GM18520 (cell line): ENCODE measurements around the gene TTC12.
"Not testable (repeated sequence)": the region's sequence is repeated elsewhere in the genome, so short reads cannot be mapped to it uniquely, and the experiment has no call there.

Experiments used
- ATAC-seq: cut with Tn5 transposase; IDR thresholded peaks from one replicate; pipeline ENCODE4 v1.9.1; 2021; ENCODE audit not compliant: unreplicated experiment

Gene TTC12

GRCh38 chr11:113286009-113286408 lies 28.4 kb upstream of the TTC12 start:
- no peak for ATAC-seq

GRCh38 chr11:113286509-113287497 lies 27.6 kb upstream of the TTC12 start:
- no peak for ATAC-seq

- no peak for ATAC-seq
Measured at GRCh38 chr11:113287801-113288200, 26.6 kb upstream of the TTC12 start.

GRCh38 chr11:113288286-113288863 lies 26.0 kb upstream of the TTC12 start:
- no peak for ATAC-seq

DNA sequence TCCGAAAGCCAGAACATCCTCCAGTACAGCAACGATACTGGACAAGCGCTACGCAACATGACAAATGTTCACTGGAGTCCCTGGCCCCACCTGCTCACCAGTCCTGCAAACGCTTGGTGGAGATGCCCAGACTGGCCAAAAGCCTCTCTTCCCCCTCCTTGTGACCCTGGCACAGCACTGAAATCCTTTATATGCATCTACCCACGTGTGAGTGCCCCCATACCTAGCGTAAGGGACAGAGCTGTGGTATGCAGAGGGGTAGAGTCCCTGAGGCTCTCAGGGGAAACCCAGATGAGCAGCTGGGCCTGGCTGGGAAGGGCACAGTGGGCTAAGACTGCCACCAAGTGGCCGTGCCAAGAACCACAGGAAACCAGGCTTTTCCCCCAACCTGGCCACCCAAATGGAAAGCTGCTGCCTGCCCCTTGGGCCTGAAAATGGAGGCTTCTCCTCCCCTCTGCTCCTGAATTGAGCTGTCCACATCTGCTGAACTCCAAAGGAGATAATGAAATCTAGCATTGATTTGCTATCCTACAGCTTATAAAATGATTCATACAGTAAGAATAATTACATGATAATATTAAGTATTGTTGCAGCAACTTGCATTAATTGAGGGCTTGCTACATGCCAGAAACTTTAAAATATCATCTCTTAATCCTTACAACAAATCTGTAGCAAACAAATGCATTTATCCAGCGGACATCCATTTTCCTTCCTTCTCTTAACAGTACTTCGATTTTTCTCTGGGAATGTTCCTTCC lies 24.8 kb upstream of the TTC12 start:
- ATAC-seq, result peak; percentile 74

GRCh38 chr11:113293936-113294335 lies 20.4 kb upstream of the TTC12 start:
- ATAC-seq, result no peak

- no peak for ATAC-seq
Measured at GRCh38 chr11:113295993-113296392, 18.4 kb upstream of the TTC12 start.

DNA sequence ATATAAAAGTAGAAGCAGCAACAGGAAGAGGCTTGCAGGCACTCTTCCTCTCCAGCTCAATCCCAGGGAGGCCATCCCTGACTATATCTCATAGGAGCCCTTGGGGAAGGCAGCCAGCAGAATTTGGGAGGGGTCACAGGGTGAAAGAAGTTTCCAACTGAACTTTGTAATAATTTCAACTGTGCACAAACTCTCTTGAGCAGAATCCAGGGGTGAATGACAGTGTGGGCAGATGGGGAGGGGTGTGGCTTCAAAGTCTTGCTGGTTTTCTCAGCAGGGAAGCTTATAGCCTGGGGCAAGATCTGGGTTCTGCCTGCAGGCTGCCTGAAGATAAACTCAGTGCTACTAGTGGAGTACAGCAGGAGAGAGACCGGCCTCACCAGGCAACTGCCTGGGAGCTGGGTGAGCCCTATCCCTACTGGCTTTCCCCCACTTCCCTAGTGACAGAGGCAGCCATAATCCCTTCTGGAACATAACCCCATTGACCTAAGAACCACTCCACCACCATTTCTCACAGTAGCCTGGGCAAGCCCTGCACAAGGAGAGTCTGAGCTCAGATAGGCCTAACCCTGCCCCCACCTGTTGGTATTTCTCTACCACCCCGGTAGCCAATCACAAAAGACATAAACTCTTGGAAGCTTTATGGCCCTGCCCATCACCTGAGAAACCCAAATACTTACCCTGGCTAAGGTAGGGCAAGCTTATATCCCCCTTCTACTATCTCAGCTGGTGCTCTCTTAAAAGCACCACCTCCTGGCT lies 17.8 kb upstream of the TTC12 start:
- no peak for ATAC-seq

GRCh38 chr11:113298496-113298895 lies 15.9 kb upstream of the TTC12 start:
- ATAC-seq, result not testable (repeated sequence)

DNA sequence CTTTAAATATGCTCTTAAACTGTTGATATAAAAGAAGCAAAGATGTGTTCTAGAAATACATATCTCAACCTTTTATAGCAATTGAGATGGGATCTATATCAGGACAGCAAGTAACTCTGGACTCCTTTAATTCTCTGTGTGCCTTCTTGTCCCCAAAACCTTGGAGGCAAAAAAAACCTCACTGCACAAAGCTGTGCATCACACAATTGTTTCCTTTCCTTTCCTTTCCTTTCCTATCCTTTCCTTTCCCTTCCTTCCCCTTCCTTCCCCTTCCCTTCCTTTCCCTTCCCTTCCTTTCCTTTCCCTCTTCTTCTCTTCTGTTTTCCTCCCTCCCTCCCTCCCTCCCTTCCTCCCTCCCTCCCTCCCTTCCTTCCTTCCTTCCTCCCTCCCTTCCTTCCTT lies 9.5 kb upstream of the TTC12 start:
- no peak for ATAC-seq

DNA sequence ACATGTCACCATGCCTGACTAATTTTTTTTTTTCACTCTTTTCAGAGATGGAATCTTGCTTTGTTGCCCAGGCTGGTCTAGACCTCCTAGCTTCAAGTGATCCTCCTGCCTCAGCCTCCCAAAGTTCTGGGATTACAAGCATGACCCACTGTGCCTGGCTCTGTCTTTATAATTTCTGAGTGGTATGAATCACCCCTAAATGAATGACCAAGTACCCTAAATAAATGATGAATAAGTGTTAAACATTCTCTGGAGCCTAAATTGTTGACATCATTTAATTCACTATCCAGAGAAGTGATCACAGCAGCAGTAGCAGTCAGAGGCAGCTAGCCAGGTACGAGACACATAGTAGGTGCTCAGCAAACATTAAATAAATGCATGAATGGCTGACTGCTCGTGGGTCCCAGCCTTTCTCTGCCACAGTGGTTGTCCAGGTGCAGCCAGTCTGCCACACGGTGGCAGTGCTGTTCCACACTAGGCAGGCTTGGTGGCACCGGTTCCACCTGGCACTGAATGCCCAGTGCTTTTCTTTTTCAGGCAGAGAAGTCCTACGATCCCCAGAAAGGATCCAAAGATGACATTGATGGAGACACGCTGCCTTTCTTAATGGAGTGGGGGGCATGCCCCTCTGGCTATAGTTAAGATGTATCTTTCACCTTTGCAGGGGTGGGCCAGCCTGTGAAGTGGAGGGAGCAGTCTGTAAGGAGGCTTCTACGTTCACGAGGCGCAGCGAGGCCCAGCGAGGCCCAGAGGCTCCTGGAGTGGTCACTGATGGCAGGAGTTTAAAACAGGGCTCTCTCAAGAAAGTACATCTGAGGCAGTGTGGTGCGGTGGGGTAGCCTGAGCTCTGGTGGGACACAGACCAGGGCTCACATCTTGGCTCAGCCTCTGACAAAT lies 8.7 kb upstream of the TTC12 start:
- ATAC-seq, result peak; percentile 63

DNA sequence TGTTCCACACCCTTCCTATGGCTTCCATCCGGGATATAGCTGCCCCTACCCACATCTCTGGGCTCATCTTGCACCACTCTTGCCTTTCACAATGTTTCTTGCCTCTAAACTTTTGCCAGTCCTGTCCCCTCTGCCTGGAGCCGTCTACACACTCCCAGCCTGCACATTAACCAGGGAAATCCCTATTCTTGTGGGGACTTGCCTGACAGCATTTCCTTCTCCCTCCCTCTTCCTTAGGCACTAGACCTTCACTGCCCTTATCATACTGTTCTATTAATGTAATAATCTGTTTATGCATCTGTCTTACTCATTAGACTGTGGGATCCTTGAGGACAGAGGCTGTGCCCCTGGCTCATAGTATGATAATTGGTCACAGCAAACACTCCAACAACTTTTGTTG lies 5.8 kb upstream of the TTC12 start:
- ATAC-seq, result no peak

GRCh38 chr11:113311536-113311935 lies 2.8 kb upstream of the TTC12 start:
- no peak for ATAC-seq

DNA sequence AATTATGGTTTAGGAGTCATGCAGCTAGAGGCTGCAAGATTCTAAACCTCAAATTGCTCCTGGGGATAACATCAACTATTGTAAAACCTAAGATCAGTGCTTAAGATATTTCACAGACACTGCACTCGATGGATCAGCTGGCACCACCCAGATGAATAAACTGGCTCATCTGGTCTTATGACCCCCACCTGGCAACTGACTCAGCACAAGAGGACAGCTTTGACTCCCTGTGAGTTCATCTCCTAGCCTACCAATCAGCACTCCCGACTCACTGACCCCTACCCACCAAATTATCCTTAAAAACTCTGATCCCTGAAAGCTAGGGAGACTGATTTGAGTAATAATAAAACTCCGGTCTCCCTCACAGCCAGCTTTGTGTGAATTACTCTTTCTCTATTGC lies 782 bp upstream of the TTC12 start:
- no peak for ATAC-seq

DNA sequence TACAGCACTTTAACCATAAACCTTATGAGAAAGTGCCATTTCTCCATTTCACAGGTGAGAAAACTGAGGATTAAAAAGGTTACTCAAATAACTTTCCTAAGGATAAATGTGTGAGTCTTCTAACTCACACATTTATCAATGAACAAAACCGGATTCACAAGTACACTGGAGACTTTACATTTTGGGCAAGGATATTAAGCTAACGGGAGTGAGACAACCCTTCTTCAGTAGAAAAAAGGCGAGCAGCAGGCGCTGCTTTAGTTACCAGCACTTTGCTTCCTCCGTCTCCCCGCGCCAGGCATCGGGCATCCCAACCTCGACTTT lies 356 bp upstream of the TTC12 start:
- no peak for ATAC-seq

- no peak for ATAC-seq
Measured at GRCh38 chr11:113315811-113316210, 1.4 kb downstream of the TTC12 start.

- no peak for ATAC-seq
Measured at GRCh38 chr11:113316256-113316655, 1.9 kb downstream of the TTC12 start.

- no peak for ATAC-seq
Measured at GRCh38 chr11:113317339-113317738, 3.0 kb downstream of the TTC12 start.

- no peak for ATAC-seq
Measured at GRCh38 chr11:113319085-113319484, 4.7 kb downstream of the TTC12 start.

- ATAC-seq, result no peak
Measured at GRCh38 chr11:113322158-113322557, 7.8 kb downstream of the TTC12 start.
